Ovary (tissue), 3 donors: ENCODE data around the gene SPATA31C1.

ENCODE experiments used
- CTCF ChIP-seq, 3 donors: fragments of 450-650 bp in 2 of 3; fragments of 200-600 bp in 1 of 3; IDR thresholded peaks; one replicate each; pipeline versions ENCODE4 v1.5.1 to v1.8.0; 2016 to 2022; ENCODE audit warnings: antibody characterized with exemption in 3 of 3, mild to moderate bottlenecking in 1 of 3
- EP300 ChIP-seq: sonication (generic); formaldehyde crosslinking; IDR thresholded peaks from one replicate; pipeline ENCODE4 v1.6.1; 2017; ENCODE audit warnings: antibody characterized with exemption
- POLR2A ChIP-seq: fragments of 450-650 bp; IDR thresholded peaks from one replicate; pipeline ENCODE4 v1.6.1; 2017; ENCODE audit warnings: antibody characterized with exemption, mild to moderate bottlenecking, moderate library complexity
- donor health status: DM: no; HTN: no; CAD: no.

GRCh38 chr9:87957839-87958238 is 40.1 kb downstream of the SPATA31C1 start:
- no peak for TF ChIP-seq CTCF (IDR thresholded peaks at IDR 0.05)
- no peak for TF ChIP-seq EP300
- TF ChIP-seq POLR2A = no peak
